Neuron (in vitro differentiated cells): Measurements from ENCODE around the gene UBAC2.

ENCODE experiments used
- H2AFZ ChIP-seq: one replicate; pipeline ENCODE4 v1.6.1; 2013; ENCODE audit warnings: low read depth, mild to moderate bottlenecking, inconsistent platforms, low read length, moderate library complexity
- H3K27me3 ChIP-seq: one replicate; pipeline ENCODE4 v1.6.1; 2013; ENCODE audit warnings: low read length; ENCODE audit not compliant: insufficient read depth
- H3K36me3 ChIP-seq: one replicate; pipeline ENCODE4 v1.6.1; 2013; ENCODE audit warnings: low read length; ENCODE audit not compliant: insufficient read depth
- H3K4me1 ChIP-seq: one replicate; pipeline ENCODE4 v1.6.1; 2013; ENCODE audit warnings: low read length; ENCODE audit not compliant: insufficient read depth
- H3K4me3 ChIP-seq: 2 replicates; pipeline ENCODE4 v1.5.1; 2013; ENCODE audit warnings: mild to moderate bottlenecking, low read length, moderate library complexity
- H3K9me3 ChIP-seq: one replicate; pipeline ENCODE4 v1.6.1; 2013; ENCODE audit warnings: low read length

The UBAC2 gene

GRCh38 chr13:99192480-99192879, 8.2 kb upstream of the UBAC2 start:
- Histone ChIP-seq H3K9me3 (no peaks in the 10 kb centered on the region), H3K27me3 (no peaks in the 10 kb centered on the region), H3K36me3 (no peaks in the 10 kb centered on the region), H3K4me3 (no peak overlapping the region), H3K4me1 (no peaks in the 10 kb centered on the region), H2AFZ (no peak overlapping the region)

- Histone ChIP-seq H3K4me3 (no peak overlapping the region), H3K4me1 (no peaks in the 10 kb centered on the region), H3K36me3 (no peaks in the 10 kb centered on the region), H2AFZ (no peak overlapping the region), H3K9me3 (no peaks in the 10 kb centered on the region), H3K27me3 (no peaks in the 10 kb centered on the region)
These were observed 7.5 kb upstream of the UBAC2 start for GRCh38 chr13:99193152-99193551.

GRCh38 chr13:99196466-99197116, 4.1 kb upstream of the UBAC2 start:
- peaks cover 5% of the 10 kb centered on the region for H3K4me1 ChIP-seq
- H3K4me3 ChIP-seq = no peak overlapping the region
- H3K36me3 ChIP-seq = no peaks in the 10 kb centered on the region
- no peaks in the 10 kb centered on the region for H3K9me3 ChIP-seq
- no peak overlapping the region for H2AFZ ChIP-seq
- no peaks in the 10 kb centered on the region for H3K27me3 ChIP-seq

GRCh38 chr13:99197117-99197651, 3.5 kb upstream of the UBAC2 start:
- H2AFZ ChIP-seq = no peak overlapping the region
- H3K27me3 ChIP-seq = no peaks in the 10 kb centered on the region
- H3K36me3 ChIP-seq = no peaks in the 10 kb centered on the region
- H3K4me3 ChIP-seq = no peak overlapping the region
- peaks cover 5% of the 10 kb centered on the region for H3K4me1 ChIP-seq
- H3K9me3 ChIP-seq = no peaks in the 10 kb centered on the region

- Histone ChIP-seq H3K4me1 (peaks cover 5% of the 10 kb centered on the region), H3K9me3 (no peaks in the 10 kb centered on the region), H3K27me3 (no peaks in the 10 kb centered on the region), H3K36me3 (no peaks in the 10 kb centered on the region), H2AFZ (peak overlapping the region; percentile 76), H3K4me3 (peak overlapping the region; percentile 71)
These were observed 868 bp upstream of the UBAC2 start for GRCh38 chr13:99199541-99200431.

- Histone ChIP-seq H2AFZ (no peak overlapping the region), H3K4me1 (peaks cover 5% of the 10 kb centered on the region), H3K9me3 (peaks cover 2% of the 10 kb centered on the region), H3K4me3 (no peak overlapping the region), H3K27me3 (no peaks in the 10 kb centered on the region), H3K36me3 (peaks cover 6% of the 10 kb centered on the region)
These were observed 3.2 kb downstream of the UBAC2 start for GRCh38 chr13:99203601-99204579.

- H2AFZ ChIP-seq = no peak overlapping the region
- peaks cover 6% of the 10 kb centered on the region for H3K36me3 ChIP-seq
- H3K4me3 ChIP-seq = no peak overlapping the region
- H3K4me1 ChIP-seq = peaks cover 2% of the 10 kb centered on the region
- no peaks in the 10 kb centered on the region for H3K27me3 ChIP-seq
- peaks cover 2% of the 10 kb centered on the region for H3K9me3 ChIP-seq
These were observed 5.1 kb downstream of the UBAC2 start for GRCh38 chr13:99205621-99206220.

GRCh38 chr13:99206226-99206625, 5.6 kb downstream of the UBAC2 start:
- Histone ChIP-seq H3K4me1 (peaks cover 2% of the 10 kb centered on the region), H3K9me3 (peaks cover 2% of the 10 kb centered on the region), H3K27me3 (no peaks in the 10 kb centered on the region), H3K36me3 (peaks cover 6% of the 10 kb centered on the region), H3K4me3 (no peak overlapping the region), H2AFZ (no peak overlapping the region)

- Histone ChIP-seq H3K4me3 (no peak overlapping the region), H3K4me1 (no peaks in the 10 kb centered on the region), H2AFZ (no peak overlapping the region), H3K36me3 (peaks cover 6% of the 10 kb centered on the region), H3K9me3 (peaks cover 2% of the 10 kb centered on the region), H3K27me3 (no peaks in the 10 kb centered on the region)
These were observed 6.2 kb downstream of the UBAC2 start for GRCh38 chr13:99206873-99207272.

- Histone ChIP-seq H3K9me3 (peaks cover 2% of the 10 kb centered on the region), H3K4me3 (no peak overlapping the region), H3K36me3 (peaks cover 6% of the 10 kb centered on the region), H2AFZ (no peak overlapping the region), H3K4me1 (no peaks in the 10 kb centered on the region), H3K27me3 (no peaks in the 10 kb centered on the region)
These were observed 6.9 kb downstream of the UBAC2 start for GRCh38 chr13:99207511-99207910.

GRCh38 chr13:99208185-99208584, 7.5 kb downstream of the UBAC2 start:
- Histone ChIP-seq H3K4me1 (no peaks in the 10 kb centered on the region), H3K9me3 (peaks cover 2% of the 10 kb centered on the region), H3K27me3 (no peaks in the 10 kb centered on the region), H3K4me3 (no peak overlapping the region), H3K36me3 (peaks cover 6% of the 10 kb centered on the region), H2AFZ (no peak overlapping the region)

- peaks cover 6% of the 10 kb centered on the region for H3K36me3 ChIP-seq
- peaks cover 2% of the 10 kb centered on the region for H3K9me3 ChIP-seq
- H3K27me3 ChIP-seq = no peaks in the 10 kb centered on the region
- no peak overlapping the region for H2AFZ ChIP-seq
- no peak overlapping the region for H3K4me3 ChIP-seq
- peaks cover 1% of the 10 kb centered on the region for H3K4me1 ChIP-seq
These were observed 8.3 kb downstream of the UBAC2 start for GRCh38 chr13:99208845-99209527.
